GM21717 (cell line): ENCODE results near the gene SLC6A3.

ENCODE experiments used
- ATAC-seq: cut with Tn5 transposase; IDR thresholded peaks from one replicate; pipeline ENCODE4 v1.9.1; 2021; ENCODE audit warnings: mild to moderate bottlenecking, moderate library complexity; ENCODE audit not compliant: unreplicated experiment

Gene SLC6A3

DNA sequence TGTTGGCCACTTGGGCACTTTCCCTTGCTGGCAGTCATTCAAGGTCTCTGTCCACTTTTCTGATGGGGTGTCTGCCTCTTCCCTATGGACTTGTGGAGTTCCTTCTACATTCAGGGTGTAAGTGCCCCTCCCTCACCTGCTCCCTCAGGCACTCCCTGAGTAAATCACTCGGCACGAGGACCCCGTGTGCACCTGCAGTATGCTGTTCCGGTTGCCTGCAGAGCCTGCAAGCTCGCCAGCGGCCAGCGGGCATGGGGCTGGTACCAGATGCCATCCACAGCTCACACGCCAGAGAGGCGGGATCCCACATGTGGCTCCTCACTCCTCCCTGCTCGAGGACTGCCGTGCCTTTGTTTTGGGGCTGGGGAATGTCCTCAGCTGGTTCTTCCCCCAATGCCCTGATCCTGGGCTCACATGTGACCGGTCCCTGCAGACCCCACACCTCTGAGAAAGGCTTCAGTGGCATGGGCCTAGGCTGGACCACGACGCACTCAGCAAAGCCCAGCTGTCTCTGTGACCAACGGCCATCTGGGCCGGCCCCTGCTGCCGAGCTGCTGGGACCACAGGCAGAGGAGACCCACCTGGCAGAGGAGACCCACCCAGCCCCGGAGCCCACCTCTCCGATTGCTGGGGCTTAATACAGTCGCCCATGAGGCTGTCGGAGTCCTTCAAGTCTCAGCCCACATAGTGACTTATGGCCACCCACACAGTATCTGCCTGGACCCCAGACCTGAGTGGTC lies 54.2 kb downstream of the SLC6A3 start:
- no peak for ATAC-seq

DNA sequence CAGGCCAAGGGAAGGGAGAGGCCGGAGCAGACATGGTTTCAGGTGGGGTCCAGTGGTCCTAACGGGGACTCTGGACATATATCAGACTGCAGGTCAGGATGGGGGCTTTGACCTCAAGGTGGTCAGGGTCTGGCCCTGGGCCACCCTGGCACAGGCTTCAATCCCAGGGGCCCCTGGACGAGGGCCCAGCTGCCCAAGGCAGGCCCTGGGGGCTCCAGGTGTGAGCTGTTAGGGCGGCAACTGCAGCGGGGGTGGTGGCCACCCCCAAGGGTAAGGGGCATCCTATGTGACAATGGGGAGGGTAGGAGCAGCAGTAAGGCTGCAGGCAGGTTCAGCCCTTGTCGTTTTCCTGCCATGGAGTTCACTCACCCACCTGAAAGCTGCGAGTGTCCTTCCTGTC lies 54.9 kb downstream of the SLC6A3 start:
- no peak for ATAC-seq

DNA sequence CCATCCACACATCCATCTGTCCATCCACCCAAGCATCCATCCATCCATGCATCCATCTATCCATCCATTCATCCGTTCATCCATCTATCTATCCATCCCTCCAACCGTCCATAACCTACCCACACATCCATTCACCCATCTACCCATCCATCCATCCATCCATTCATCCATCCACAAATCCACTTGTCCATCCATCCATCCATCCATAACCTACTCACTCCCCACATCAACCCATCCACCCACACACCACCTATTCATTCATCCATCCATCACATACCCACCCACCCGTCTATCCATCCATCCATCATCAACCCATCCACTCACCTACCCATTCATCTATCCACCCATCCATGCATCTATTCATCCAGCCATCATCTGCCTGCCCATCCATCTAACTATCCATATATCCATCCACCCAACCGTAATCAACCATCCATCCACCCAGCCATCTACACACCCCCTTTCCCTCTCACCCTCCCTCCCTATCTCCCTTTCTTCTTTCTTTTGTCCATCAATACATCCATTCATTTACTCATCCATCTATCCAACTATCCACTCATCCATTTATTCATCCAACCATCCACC lies 56.8 kb downstream of the SLC6A3 start:
- ATAC-seq, result no peak

DNA sequence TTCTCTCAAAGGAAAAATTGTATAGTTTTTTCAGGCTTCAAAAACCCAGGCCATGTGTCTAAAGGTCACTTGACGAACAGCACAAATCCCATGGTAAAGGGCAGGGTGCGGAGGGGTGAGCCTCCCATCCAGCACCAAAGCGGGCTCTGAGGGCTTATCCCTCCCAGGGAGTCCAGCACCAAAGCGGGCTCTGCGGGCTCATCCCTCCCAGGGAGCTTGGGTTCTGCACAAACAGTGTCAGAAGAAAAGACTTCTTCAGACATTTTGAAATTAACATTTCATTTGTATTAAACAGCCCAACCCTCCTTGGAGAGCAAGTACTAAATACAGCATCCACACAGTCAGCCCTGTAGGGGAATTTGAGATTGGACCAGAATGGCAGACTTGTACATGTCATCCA lies 57.4 kb downstream of the SLC6A3 start:
- no peak for ATAC-seq

DNA sequence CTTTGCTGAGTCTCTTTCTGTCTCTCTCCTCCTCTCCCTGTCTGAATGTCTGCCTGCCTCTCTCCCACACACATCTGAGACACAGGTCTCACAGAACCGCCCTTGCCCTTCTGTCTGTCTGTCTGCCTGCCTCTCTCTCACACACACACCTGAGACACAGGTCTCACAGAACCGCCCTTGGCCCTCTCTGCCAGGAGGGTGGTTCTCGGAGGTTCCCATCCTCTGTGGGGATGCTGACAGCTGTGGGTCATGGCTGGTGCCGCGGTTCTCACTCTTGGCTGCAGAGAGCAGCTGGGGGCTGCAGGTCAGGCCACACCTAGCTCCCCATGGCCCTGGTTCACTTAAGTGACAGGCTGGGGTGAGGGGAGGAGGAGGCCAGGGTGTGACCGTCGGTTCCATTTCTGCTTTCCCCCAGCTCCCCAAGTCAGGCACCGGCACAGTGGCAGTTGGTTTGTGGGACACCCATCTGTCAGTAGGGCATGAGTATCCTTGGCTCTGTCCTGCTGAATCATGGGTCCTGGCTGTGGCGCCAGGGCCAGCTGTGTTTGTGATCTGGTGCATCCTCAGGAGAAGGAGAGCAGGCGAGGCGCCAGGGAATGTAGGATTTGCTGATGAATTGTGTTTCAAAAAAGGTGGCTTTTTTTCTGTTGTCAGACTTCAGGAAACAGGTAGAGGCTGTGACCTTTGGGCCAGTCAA lies 58.0 kb downstream of the SLC6A3 start:
- no peak for ATAC-seq

DNA sequence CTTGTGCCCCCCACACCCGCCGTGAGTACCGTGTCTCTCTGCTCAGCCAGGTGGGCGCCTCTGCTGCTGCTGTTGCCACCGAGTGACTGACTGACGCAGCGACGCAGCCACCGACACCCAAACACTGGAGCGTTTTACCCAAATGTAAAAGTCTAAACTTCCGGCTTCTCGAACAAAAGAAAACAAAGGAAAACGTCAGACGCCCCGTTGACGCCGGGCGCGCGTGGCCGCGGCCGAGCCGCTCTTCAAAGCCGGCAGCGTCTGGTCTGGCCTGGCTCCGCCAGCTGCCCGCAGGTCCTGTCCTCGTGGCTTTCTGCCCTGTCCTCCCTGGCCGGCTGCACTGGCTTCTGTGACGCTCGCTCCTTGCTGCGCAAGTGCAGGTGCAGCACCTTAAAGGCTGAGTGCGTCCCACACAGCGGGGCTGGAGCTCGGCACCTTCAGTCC lies 58.9 kb downstream of the SLC6A3 start:
- peak; percentile 41 for ATAC-seq

DNA sequence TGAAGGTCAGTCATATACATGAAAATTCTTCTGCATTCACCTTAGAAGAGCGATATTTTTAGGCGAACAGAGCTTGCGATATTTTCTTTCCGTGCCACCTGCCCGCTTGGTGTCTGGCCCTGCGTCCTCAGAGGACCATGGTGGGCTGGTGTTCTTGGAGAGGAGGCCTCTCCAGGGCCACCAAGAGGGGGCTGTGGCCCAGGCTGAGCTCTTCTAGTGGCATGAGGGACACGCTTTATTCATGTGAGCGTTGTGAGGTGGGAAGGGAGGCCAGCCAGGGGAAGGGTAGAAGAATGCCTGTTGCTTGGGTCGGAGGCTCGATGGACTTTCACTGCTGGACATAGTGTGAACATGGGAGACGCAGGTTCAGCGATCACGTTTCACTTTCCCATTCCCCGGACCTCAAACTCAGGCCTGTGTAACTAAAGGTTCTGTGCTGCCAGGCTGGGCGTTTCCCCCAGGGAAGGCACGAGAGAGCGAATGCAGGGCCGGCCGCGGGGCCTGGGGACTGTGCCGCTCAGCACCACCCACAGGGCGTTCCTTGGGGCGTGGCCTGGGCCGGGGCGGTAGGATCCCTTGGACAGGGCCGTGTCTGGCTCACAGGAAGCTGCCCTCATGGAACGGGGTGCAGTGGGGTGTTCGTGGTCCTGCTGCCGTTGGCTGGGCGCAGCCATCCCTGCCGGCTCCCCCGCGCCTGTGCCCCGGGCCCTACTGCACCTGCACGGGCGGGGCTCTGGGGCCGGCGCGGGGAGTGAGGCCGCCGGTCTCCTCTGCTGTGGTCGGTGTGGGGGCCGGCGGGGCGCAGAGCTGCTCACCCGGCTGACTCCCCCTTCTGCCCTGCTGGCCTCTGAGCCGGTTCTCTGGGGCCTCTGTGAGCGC lies 59.6 kb downstream of the SLC6A3 start:
- ATAC-seq, result peak; percentile 94

DNA sequence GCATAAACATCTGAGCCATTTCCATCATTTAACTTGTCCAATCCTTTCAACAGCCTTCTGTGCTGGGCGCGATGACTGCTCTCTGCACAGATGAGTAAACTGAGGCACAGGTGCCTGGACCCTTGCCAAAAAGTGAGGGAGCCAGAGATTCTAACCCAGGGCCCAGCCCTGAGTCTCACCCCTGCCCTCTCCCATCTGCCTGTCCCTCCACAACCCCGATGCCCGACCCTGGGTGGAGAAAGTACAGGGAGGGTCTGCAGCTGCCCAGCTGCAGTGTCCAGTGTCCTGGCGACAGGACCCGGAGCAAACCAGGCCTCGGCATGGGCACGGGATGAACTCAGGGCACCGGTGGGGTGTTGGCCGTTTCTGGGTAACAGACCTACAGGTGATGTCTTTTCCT lies 60.7 kb downstream of the SLC6A3 start:
- no peak for ATAC-seq

DNA sequence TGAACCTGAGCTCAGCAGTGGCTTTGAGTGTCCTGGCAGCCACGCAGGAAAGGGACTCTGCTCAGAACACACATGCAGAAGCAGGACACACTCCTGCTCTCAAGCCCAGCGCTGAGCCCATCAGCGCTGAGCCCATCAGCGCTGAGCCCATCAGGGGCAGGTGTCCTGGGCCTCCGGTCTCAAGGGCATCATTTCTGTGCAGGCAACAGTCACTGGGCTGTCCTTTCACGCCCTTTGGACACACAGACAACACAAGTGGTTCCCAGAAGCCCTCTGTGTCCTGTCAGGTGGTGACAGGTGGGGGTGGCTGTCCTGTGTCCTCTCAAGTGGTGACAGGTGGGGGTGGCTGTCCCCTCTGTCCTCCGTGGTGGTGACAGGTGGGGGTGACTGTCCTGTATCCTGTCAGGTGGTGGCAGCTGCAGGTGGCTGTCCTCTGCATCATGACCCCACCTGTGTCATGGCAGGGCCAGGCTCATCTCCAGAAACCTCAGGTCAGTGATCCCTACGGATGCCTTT lies 61.3 kb downstream of the SLC6A3 start:
- ATAC-seq, result no peak

DNA sequence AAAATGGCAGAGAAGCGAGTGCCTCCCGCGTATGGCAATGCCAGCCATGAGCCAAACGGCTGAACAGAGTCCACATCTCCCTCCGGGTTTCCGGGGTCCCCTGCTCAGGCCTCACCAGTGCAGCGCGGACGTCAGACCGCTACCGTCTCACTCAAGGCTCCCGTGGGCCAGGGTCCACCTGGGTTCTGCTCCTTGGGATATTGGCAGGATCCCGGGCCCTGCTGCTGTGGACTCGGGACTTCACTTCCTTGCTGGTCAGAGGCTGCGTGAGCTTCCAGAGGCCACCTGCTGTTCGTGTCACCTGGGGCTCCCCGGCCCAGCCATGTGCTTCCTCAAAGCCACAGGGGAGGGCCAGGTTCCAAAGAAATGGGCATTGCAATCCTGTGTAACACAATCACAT lies 61.9 kb downstream of the SLC6A3 start:
- no peak for ATAC-seq

DNA sequence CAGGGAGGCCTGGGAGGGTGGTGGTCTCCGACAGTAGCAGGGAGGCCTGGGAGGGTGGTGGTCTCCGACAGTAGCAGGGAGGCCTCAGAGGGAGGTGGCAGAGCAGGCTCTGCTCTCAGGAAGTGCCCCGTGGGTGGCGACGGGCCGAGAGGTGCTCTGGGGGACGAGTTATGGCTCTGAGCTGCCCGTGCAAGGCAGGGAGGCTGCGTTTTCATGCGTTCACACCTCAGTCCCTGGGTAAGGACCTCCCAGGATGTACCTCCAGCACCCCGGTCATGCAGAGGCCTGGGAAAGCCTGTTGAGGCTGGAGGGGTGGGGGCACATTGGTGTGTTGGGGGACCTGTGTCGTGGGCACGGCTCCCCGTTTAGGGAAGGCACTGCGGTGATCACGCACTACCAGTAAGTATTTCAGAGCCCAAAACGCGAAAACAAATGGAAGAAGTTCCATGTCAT lies 63.0 kb downstream of the SLC6A3 start:
- no peak for ATAC-seq

DNA sequence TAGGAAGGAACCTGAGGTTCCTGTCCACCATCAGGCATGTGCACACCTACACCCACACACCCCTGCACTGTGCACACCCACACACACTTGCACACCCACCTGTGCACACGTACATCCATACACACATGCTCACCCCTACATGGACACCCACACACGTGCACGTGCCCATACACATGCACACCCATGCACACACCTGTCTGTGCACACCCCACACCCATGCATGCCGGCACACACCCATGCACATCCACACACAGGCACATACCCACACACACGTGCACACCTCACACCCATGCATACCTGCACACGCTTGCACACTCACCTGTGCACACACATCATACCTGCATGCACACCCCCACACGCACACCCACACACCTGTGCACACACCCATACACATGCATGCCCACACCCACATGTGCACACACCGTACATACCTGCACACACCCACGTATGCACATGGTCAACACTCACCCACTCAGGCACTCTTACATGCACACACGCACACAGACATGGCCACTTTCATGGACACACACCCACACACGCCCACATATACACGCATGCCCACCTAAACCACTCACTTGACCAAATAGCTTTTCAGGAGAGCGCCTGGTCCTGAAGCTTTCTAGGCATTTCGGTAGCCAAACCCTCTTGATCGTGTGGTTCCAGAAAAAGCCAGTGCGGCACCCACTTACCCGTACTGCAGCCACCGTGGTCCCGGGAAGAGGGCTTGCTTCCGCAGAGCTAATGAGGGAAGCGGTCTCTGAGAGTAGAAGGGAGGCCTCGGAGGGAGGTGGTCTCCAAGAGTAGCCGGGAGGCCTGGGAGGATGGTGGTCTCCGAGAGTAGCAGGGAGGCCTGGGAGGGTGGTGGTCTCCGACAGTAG lies 63.6 kb downstream of the SLC6A3 start:
- no peak for ATAC-seq

DNA sequence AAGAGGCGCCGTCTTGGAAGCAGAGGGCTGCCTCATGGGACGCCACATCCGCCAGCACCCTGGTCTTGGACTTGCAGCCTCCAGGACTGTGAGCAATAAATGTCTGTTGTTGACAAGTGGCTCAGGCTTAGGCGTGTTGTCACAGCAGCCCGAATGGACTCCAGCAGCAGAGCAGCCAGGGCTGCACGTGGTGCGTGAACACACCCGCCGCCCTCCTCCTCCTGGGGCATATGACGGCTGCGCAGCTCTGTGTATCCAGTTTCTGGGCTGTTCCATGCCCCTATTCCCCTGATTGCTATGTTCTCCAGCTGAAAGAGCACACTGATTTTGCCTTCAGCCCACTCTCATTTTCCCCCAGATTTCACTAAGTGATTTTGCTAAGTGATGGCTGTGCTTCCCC lies 64.3 kb downstream of the SLC6A3 start:
- no peak for ATAC-seq

DNA sequence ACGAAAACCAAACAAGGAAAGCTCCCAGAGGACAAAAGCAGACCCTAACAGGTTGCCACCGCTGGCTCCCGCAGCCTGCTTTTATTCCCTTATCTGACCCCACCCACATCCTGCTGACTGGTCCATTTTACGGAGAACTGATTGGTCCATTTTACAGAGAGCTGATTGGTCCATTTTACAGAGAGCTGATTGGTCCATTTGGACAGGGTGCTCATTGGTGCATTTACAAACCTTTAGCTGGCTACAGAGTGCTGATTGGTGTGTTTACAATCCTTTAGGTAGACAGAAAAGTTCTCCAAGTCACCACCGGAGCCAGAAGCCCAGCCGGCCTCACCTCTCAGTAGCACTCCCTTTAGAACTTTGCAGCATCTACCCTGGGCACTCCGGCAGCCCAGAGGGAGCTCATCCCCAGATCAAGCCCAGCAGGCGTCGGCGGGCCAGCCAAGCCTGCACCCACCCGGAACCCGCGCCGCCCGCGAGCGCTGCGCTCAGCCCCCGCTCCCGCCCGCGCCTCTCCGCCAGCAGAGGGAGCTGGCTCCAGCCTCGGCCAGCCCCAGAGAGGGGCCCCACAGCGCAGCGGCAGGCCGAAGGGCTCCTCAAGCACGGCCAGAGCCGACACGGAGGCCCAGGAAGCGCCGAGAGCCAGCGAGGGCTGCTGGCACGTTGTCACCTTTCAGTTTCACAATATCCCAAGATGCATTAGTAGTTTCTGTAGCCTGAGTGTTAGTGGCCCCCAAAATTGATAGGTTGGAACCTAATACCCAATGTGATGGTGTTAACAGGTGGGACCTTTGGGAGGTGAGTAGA lies 65.0 kb downstream of the SLC6A3 start:
- no peak for ATAC-seq

DNA sequence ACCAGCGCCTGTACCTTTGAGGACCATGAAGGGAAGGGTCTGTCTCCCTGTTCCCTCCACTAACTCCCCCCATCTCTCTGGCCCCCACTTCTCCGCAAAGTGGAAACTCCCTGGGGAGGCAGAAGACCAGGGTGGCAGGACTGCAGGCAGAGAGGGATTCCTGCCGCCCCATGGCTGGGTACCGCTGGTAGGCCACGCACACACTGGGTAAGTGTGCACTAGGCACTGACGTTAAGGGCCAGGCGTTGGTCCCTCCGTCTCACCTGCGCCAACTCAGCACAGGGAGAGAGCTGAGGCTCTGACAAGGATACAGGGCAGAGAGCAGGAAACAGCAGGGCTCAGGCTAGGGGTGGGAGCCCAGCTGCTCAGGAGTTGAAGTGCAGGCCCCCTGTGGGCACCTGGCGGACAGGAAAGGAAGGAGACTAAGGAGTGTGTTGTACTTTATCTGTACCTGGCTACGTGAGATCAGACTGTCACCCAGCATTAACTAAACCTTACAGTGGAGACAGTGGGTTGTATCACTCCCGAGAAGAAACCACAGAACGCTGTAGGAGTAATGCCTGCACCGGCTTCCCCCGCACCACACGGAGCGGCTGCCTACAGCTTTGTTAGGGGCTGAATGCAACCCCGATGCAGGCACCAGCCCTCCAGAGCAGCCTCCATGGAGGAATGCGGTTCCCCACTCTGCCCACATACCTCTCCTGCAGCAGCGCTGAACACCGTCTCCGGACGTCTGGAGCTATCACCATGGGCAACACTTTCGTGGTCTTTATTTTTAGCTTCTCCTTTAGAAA lies 66.2 kb downstream of the SLC6A3 start:
- ATAC-seq, result no peak

DNA sequence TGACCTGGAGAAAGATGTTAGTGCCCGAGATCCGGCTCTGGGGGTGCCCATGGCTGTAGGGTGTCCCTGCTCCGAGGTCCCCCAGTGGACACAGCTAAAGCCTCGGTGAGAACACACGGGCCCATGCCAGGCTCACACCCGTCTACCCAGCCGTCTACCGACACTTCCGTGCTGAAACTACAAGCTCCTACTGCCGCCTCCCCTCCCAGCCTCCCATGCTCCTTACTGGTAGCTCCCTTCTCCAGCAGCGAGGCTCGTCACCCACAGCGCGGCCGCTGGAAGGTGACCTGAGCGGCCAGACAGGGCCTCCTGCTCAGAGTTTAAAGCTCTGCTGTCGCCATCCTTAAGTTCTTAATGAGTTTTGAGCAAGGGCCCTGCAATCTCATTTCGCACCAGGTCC lies 67.1 kb downstream of the SLC6A3 start:
- ATAC-seq, result no peak

DNA sequence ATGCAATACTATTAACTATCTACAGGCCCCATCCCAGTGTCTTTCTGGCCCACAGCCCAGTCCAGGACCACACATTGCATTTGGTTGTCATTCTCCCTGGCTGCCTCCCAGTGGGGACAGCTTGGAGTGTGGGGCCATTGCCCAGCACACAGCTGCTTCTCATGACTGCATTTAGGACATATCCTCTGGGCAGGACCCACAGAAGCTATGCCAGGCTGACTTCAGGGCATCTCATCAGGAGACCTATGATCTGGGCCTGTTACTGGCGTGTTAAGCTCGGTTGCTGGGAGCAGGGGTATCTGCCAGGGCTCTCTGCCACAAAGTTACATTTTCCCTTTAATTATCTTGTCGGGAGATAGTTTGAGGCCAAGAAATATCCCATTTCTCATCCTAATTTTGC lies 68.3 kb downstream of the SLC6A3 start:
- no peak for ATAC-seq
